ENCODE results near the gene ECI1. TPM values are rescaled to one million over a fixed set of nuclear protein-coding genes. Genes with fewer than 3 reads are reported as not detected.

Gene ECI1
- total RNA-seq, 4 donors from 2014 or later: 104 to 208 (median 169) TPM

DNA sequence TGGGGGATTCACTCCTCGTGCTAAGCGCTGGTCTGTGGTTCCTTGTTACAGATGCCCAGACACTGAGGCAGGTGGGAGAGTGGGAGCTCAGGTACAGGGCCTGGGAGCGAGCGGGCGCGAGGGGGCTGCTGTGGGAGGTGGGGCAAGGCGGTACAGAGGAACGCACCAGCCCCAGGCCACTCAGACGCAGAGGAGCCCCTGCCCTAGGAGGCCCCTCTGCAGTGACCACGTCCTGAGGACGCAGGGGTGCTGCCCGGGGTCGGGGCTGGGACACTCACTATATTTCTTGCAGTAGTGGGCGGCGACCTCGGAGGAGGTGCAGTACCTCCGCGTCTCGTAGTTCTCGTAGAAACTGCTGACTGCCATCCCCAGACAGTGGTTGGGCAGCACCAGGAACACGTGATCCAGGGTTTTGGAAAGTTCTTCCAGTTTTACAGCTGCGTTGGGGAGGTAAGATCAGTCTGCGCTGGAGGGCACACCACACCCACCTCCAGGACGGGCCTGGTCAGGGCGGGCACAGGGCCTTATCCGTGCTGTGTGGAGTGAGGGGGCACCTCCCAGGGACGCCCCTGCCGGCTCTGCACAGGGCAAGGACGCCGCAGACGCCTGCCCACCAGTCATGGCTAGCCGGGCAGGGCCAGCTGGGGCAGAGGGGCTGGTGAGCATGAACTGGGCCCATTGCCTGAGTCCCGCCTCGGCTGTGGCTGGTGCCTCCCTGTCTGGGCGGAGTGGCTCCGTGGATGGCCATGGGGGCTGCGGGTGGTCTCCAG is 32.8 kb upstream of the ECI1 start:
- Histone ChIP-seq H3K9me3 (no peaks in the 10 kb centered on the region), H3K27me3 (no peaks in the 10 kb centered on the region), H3K36me3 (peaks cover 21 to 72% of the 10 kb centered on the region in 2 donors), H3K27ac (no peak overlapping the region), H3K4me3 (replicated peaks in 1 of 3) (no peak overlapping the region), H3K4me1 (no peaks in the 10 kb centered on the region)
- TF ChIP-seq POLR2A (IDR thresholded peaks at IDR 0.05): no peak
- TF ChIP-seq, protein P1, sequence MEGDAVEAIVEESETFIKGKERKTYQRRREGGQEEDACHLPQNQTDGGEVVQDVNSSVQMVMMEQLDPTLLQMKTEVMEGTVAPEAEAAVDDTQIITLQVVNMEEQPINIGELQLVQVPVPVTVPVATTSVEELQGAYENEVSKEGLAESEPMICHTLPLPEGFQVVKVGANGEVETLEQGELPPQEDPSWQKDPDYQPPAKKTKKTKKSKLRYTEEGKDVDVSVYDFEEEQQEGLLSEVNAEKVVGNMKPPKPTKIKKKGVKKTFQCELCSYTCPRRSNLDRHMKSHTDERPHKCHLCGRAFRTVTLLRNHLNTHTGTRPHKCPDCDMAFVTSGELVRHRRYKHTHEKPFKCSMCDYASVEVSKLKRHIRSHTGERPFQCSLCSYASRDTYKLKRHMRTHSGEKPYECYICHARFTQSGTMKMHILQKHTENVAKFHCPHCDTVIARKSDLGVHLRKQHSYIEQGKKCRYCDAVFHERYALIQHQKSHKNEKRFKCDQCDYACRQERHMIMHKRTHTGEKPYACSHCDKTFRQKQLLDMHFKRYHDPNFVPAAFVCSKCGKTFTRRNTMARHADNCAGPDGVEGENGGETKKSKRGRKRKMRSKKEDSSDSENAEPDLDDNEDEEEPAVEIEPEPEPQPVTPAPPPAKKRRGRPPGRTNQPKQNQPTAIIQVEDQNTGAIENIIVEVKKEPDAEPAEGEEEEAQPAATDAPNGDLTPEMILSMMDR (IDR thresholded peaks at IDR 0.05): no peak
- no peak for DNase-seq
- 85 to 95% methylated on average over 11 to 32 of the region's 37 CpGs for WGBS, 2 donors
- intact Hi-C loops (cut with DNase I): no loop called here

DNA sequence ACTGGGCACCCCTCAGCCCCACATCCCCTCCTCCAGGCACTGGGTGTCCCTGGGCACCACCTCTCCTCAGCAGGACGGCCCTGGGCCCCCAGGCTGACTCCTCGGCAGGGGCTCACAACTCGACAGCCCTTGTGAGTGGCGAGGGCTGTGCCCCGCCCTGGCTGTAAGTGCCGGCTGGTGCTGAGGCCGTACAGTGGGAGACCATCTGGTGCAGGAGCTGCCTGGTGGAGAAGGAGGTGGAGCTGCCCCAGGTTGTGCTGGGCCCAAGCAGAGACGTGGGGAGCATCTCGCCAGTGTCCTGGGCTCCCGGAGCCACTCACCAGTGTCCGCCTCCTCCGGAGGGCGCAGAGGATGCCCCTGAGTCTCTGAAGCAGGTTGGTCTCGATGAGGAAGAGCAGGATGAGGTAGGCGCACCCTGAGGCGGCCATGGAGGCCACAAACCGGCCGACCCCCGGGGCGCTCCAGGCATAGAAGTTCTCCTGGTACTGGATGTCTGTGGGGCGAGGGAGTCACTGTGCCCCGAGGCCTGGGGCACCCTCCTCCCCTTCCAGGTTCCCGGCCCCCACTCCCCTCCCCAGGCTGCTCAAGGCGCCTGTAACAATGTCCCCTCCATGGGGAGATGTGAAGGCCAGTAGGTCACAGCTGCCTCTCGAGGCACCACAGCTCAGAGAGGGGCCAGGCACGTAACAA is 31.6 kb upstream of the ECI1 start:
- H3K27me3 ChIP-seq: no peaks in the 10 kb centered on the region
- H3K9me3 ChIP-seq: no peaks in the 10 kb centered on the region
- no peaks in the 10 kb centered on the region for H3K4me1 ChIP-seq
- no peak for TF ChIP-seq POLR2A (IDR thresholded peaks at IDR 0.05)
- TF ChIP-seq, protein P1 (IDR thresholded peaks at IDR 0.05): no peak
- 88 to 90% methylated on average over 8 of the region's 26 CpGs for WGBS, 2 donors
- H3K4me3 ChIP-seq (replicated peaks in 1 of 3): no peak overlapping the region
- intact Hi-C loops (cut with DNase I): no loop called here
- peaks cover 21 to 66% of the 10 kb centered on the region in 2 donors for H3K36me3 ChIP-seq
- H3K27ac ChIP-seq: no peak overlapping the region
- no peak for DNase-seq

DNA sequence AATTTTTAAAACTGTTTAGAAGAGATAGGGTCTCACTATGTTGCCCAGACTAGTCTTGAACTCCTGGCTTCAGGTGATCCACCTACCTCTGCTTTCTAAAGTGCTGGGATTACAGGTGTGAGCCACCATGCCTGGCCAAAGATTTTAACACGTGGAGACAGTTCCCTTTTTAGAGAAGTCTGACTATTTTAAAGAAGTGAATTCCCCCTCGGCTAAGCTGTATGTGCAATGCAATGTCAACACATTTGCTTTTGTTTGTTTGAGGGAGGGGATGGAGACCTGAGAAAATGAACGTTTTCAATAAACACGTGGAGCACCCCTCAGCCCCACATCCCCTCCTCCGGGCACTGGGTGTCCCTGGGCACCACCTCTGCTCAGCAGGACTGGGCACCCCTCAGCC is 30.9 kb upstream of the ECI1 start:
- Histone ChIP-seq H3K36me3 (peaks cover 21 to 61% of the 10 kb centered on the region in 2 donors), H3K9me3 (no peaks in the 10 kb centered on the region), H3K4me3 (replicated peaks in 1 of 3) (no peak overlapping the region), H3K4me1 (no peaks in the 10 kb centered on the region), H3K27ac (no peak overlapping the region), H3K27me3 (no peaks in the 10 kb centered on the region)
- intact Hi-C loops (cut with DNase I): no loop called here
- TF ChIP-seq POLR2A (IDR thresholded peaks at IDR 0.05): no peak
- TF ChIP-seq, protein P1 (IDR thresholded peaks at IDR 0.05): no peak
- 79 to 85% methylated on average over 5 of the region's 5 CpGs for WGBS, 2 donors
- no peak for DNase-seq

DNA sequence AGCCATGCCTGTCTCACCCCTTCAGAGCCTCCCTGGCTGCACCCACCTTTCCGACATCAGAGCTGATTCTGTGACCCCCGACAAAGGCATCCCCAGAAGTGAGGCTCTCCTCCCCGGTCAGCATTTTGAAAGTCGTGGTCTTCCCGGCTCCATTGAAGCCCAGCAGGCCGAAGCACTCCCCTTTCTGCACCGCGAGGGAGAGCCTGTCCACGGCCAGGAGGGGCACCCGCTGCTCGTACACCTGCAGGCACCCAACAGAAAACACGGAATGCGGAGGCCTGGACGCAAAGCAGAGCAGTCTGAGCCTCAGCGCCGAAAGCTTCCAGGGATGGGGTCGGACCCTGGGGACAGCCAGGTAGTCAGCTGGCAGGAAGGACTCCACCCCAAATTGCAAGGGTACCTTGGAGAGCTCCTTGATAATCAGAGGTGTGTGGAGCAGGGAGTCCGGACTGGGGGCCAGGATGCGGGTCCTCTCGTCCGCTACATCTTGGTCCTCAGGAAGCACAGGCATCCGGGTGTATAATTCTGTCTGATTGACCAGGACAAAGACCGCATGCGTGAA is 29.7 kb upstream of the ECI1 start:
- WGBS, 2 donors: 87 to 91% methylated on average over 19 to 21 of the region's 24 CpGs
- Histone ChIP-seq H3K4me3 (replicated peaks in 1 of 3) (no peak overlapping the region), H3K9me3 (no peaks in the 10 kb centered on the region), H3K27ac (no peak overlapping the region), H3K4me1 (no peaks in the 10 kb centered on the region), H3K27me3 (no peaks in the 10 kb centered on the region), H3K36me3 (peaks cover 20 to 59% of the 10 kb centered on the region in 2 donors)
- TF ChIP-seq POLR2A (IDR thresholded peaks at IDR 0.05): no peak
- TF ChIP-seq, protein P1 (IDR thresholded peaks at IDR 0.05): no peak
- no peak for DNase-seq
- intact Hi-C loops (cut with DNase I): no loop called here

DNA sequence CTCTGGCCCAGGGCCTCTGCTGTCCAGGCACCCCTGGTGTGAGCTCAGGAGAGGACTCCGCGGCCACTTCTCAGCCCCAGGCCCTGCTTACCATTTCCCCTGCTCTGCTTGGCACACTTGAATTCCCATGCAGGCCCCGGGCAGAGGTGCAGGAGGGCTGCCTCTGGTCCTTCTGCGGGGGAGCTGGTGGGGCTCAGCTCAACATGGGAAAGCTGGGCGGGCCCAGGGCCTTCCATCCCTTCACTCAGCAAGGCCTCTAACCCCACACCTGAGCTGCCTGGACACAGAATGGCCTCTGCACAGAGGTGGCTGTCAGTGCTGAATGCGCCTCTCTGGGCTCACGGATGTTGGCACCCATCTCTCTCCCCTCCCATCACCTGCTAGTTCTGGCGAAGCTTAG is 29.1 kb upstream of the ECI1 start:
- 91 to 100% methylated on average over 2 to 8 of the region's 8 CpGs for WGBS, 2 donors
- H3K36me3 ChIP-seq: peaks cover 20 to 61% of the 10 kb centered on the region in 2 donors
- H3K27ac ChIP-seq: no peak overlapping the region
- H3K4me1 ChIP-seq: no peaks in the 10 kb centered on the region
- no peak for TF ChIP-seq POLR2A (IDR thresholded peaks at IDR 0.05)
- TF ChIP-seq, protein P1 (IDR thresholded peaks at IDR 0.05): no peak
- H3K9me3 ChIP-seq: no peaks in the 10 kb centered on the region
- H3K4me3 ChIP-seq (replicated peaks in 1 of 3): no peak overlapping the region
- intact Hi-C loops (cut with DNase I): no loop called here
- H3K27me3 ChIP-seq: no peaks in the 10 kb centered on the region
- no peak for DNase-seq
